ENCODE measurements around the gene FAM234B.

FAM234B gene

GRCh38 chr12:13088496-13088895, 44.3 kb downstream of the FAM234B start:
- no peak for DNase-seq (ENCODE audit: low read depth)

GRCh38 chr12:13090054-13090453, 45.9 kb downstream of the FAM234B start:
- H3K4me3 ChIP-seq (ENCODE audit: low read depth, low read length): no peak overlapping the region
- DNase-seq (ENCODE audit: low read depth): no peak
- no peak for TF ChIP-seq CTCF (IDR thresholded peaks at IDR 0.05; ENCODE audit: insufficient read depth, low read depth, low read length, missing control alignments)

More at GRCh38 chr12:13088496-13088895, 44.3 kb downstream of the FAM234B start:
- no peak overlapping the region for H3K4me3 ChIP-seq (ENCODE audit: low read depth, low read length)
- no peak for TF ChIP-seq CTCF (IDR thresholded peaks at IDR 0.05; ENCODE audit: insufficient read depth, low read depth, low read length, missing control alignments)

GRCh38 chr12:13091832-13092231, 47.7 kb downstream of the FAM234B start:
- DNase-seq (ENCODE audit: low read depth): no peak
- TF ChIP-seq CTCF (IDR thresholded peaks at IDR 0.05; ENCODE audit: insufficient read depth, low read depth, low read length, missing control alignments): no peak
- no peak overlapping the region for H3K4me3 ChIP-seq (ENCODE audit: low read depth, low read length)

- H3K4me3 ChIP-seq (ENCODE audit: low read depth, low read length): no peak overlapping the region
- no peak for DNase-seq (ENCODE audit: low read depth)
- TF ChIP-seq CTCF (IDR thresholded peaks at IDR 0.05; ENCODE audit: insufficient read depth, low read depth, low read length, missing control alignments): no peak
Measured at GRCh38 chr12:13093191-13093847, 49.1 kb downstream of the FAM234B start.

GRCh38 chr12:13093848-13094220, 49.7 kb downstream of the FAM234B start:
- DNase-seq (ENCODE audit: low read depth): no peak

GRCh38 chr12:13094367-13094766, 50.2 kb downstream of the FAM234B start:
- H3K4me3 ChIP-seq (ENCODE audit: low read depth, low read length): no peak overlapping the region
- peak; percentile 66 for DNase-seq (ENCODE audit: low read depth)
- TF ChIP-seq CTCF (IDR thresholded peaks at IDR 0.05; ENCODE audit: insufficient read depth, low read depth, low read length, missing control alignments): no peak

More at GRCh38 chr12:13093848-13094220, 49.7 kb downstream of the FAM234B start:
- no peak overlapping the region for H3K4me3 ChIP-seq (ENCODE audit: low read depth, low read length)
- no peak for TF ChIP-seq CTCF (IDR thresholded peaks at IDR 0.05; ENCODE audit: insufficient read depth, low read depth, low read length, missing control alignments)

Data from GM12865 (cell line).